Measurements from ENCODE around the gene HTRA1. TPM values are rescaled to one million over a fixed set of nuclear protein-coding genes. Genes with fewer than 3 reads are reported as not detected.

HTRA1 gene
- total and polyA plus RNA-seq, 7 donors = 11.4 to 30.8 (median 11.8) TPM

GRCh38 chr10:122446668-122447423 lies 14.5 kb upstream of the HTRA1 start:
- Histone ChIP-seq H3K4me1 (peaks cover 30% of the 10 kb centered on the region), H3K4me3 (no peak overlapping the region), H3K27me3 (ENCODE audit: insufficient read depth in 3 of 3, low read length in 2 of 3) (no peaks in the 10 kb centered on the region), H3K36me3 (ENCODE audit: insufficient read depth in 1 of 2, low read depth in 1 of 2) (no peaks in the 10 kb centered on the region), H3K9me3 (no peaks in the 10 kb centered on the region), H3K27ac (no peak overlapping the region)
- no peak for DNase-seq
- TF ChIP-seq CTCF (IDR thresholded peaks at IDR 0.05) = no peak
- 55 to 58% (median 56%) methylated on average over 2 of the region's 2 CpGs for WGBS, 3 donors
- peak; percentile 64 to 89 (median 79) for ATAC-seq
- intact Hi-C loops (cut with DNase I) = no loop called here

GRCh38 chr10:122448600-122448999 lies 12.8 kb upstream of the HTRA1 start:
- no peak overlapping the region for H3K27ac ChIP-seq
- intact Hi-C loops (cut with DNase I) = no loop called here
- no peak overlapping the region for H3K4me3 ChIP-seq
- H3K27me3 ChIP-seq (ENCODE audit: insufficient read depth in 3 of 3, low read length in 2 of 3) = no peaks in the 10 kb centered on the region
- DNase-seq = no peak
- WGBS, 3 donors = 38 to 61% (median 49%) methylated on average over 3 of the region's 3 CpGs
- no peak for TF ChIP-seq CTCF (IDR thresholded peaks at IDR 0.05)
- no peaks in the 10 kb centered on the region for H3K9me3 ChIP-seq
- H3K4me1 ChIP-seq = peaks cover 30% of the 10 kb centered on the region
- H3K36me3 ChIP-seq (ENCODE audit: insufficient read depth in 1 of 2, low read depth in 1 of 2) = no peaks in the 10 kb centered on the region
- no peak for ATAC-seq

- Histone ChIP-seq H3K4me3 (no peak overlapping the region), H3K27me3 (ENCODE audit: insufficient read depth in 3 of 3, low read length in 2 of 3) (no peaks in the 10 kb centered on the region), H3K27ac (no peak overlapping the region), H3K9me3 (no peaks in the 10 kb centered on the region), H3K4me1 (peaks cover 30% of the 10 kb centered on the region), H3K36me3 (ENCODE audit: insufficient read depth in 1 of 2, low read depth in 1 of 2) (no peaks in the 10 kb centered on the region)
- 96 to 97% (median 97%) methylated on average over 4 of the region's 4 CpGs for WGBS, 3 donors
- DNase-seq (no peak), ATAC-seq (no peak)
- intact Hi-C loops (cut with DNase I) = no loop called here
- no peak for TF ChIP-seq CTCF (IDR thresholded peaks at IDR 0.05)
Measured at GRCh38 chr10:122449153-122449552, 12.2 kb upstream of the HTRA1 start.

GRCh38 chr10:122450353-122450990 lies 10.9 kb upstream of the HTRA1 start:
- 57 to 59% (median 59%) methylated on average over 14 of the region's 14 CpGs for WGBS, 3 donors
- intact Hi-C loops (cut with DNase I) = no loop called here
- DNase-seq (peak in 1 of 2 donors; percentile 31), ATAC-seq (peak; percentile 50 to 84 (median 60))
- Histone ChIP-seq H3K36me3 (ENCODE audit: insufficient read depth in 1 of 2, low read depth in 1 of 2) (no peaks in the 10 kb centered on the region), H3K4me1 (peaks cover 30% of the 10 kb centered on the region), H3K9me3 (no peaks in the 10 kb centered on the region), H3K27ac (no peak overlapping the region), H3K4me3 (no peak overlapping the region), H3K27me3 (ENCODE audit: insufficient read depth in 3 of 3, low read length in 2 of 3) (peaks cover 0 to 2% (median 0%) of the 10 kb centered on the region in 3 donors)
- TF ChIP-seq CTCF (IDR thresholded peaks at IDR 0.05) = no peak

Data from psoas muscle (tissue), 8 donors.